Measurements from ENCODE around the gene PLD5. TPM values are rescaled to one million over a fixed set of nuclear protein-coding genes. Genes with fewer than 3 reads are reported as not detected.
"Not testable (repeated sequence)": the region's sequence is repeated elsewhere in the genome, so short reads cannot be mapped to it uniquely, and the experiment has no call there.

PLD5 gene
- polyA plus RNA-seq, 1 of the 3 experiments (the other 2 are of a cell fraction) = 0.08 TPM

DNA sequence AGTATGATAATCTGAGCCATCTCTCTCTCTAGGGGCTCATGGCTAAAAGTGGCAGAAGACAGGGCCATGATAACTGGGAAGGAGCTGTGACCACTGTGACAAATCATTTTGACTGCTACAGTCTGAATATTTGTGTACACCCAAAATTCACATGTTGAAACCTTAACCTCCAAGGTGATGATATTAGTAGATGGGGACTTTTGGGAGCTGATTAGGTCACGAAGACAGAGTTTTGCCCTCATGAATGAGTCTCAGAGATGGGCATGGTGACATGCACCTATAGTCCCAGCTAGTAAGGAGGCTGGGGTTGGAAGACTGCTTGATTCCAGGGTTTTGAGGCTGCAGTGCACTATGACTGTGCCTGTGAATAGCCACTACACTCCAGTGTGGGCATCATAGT lies 174.9 kb downstream of the PLD5 start (continued):
- no peak for TF ChIP-seq IRF3 (IDR thresholded peaks at IDR 0.05; ENCODE audit: low read depth, low read length)
- no peak for TF ChIP-seq RXRA (IDR thresholded peaks at IDR 0.05; ENCODE audit: borderline replicate concordance, low read depth)
- TF ChIP-seq RCOR1 (IDR thresholded peaks at IDR 0.05; ENCODE audit: low read length) = no peak
- TF ChIP-seq YY1 (IDR thresholded peaks at IDR 0.05; ENCODE audit: low read depth) = no peak
- TF ChIP-seq JUND (IDR thresholded peaks at IDR 0.05) = no peak
- no peak for TF ChIP-seq NRF1 (IDR thresholded peaks at IDR 0.05; ENCODE audit: low read depth, low read length)
- TF ChIP-seq SMC3 (IDR thresholded peaks at IDR 0.05; ENCODE audit: low read depth, low read length) = no peak
- no peak for TF ChIP-seq TAF1 (IDR thresholded peaks at IDR 0.05; ENCODE audit: borderline replicate concordance, low read depth, low read length)

GRCh38 chr1:242330865-242331264 lies 193.6 kb downstream of the PLD5 start:
- H3K9me3 ChIP-seq; POLR2A ChIA-PET; H4K20me1 ChIP-seq (ENCODE audit: insufficient read depth); H3K4me2 ChIP-seq; H3K9ac ChIP-seq; CTCF ChIA-PET; H3K4me1 ChIP-seq (ENCODE audit: control insufficient read depth in 1 of 2, insufficient read depth in 2 of 2, low read depth in 1 of 2, low read length in 1 of 2); H3F3A ChIP-seq (replicated peaks; ENCODE audit: insufficient read depth); H2AFZ ChIP-seq (ENCODE audit: low read depth); DNase-seq; H3K4me3 ChIP-seq (ENCODE audit: low read depth in 2 of 2, low read length in 1 of 2); H3K79me2 ChIP-seq (ENCODE audit: insufficient read depth); H3K36me3 ChIP-seq (replicated peaks in 1 of 2; ENCODE audit: control insufficient read depth in 1 of 2, insufficient read depth in 2 of 2, low read length in 1 of 2); H3K27ac ChIP-seq (ENCODE audit: low read depth in 2 of 2, low read length in 1 of 2); H3K27me3 ChIP-seq (ENCODE audit: insufficient read depth); H3K9me2 ChIP-seq: not testable (repeated sequence)
- 74% methylated on average over 5 of the region's 5 CpGs for WGBS (ENCODE audit: low lambda C conversion rate)

GRCh38 chr1:242327381-242327780 lies 197.1 kb downstream of the PLD5 start:
- DNase-seq; H3K4me1 ChIP-seq (ENCODE audit: control insufficient read depth in 1 of 2, insufficient read depth in 2 of 2, low read depth in 1 of 2, low read length in 1 of 2); H3K79me2 ChIP-seq (ENCODE audit: insufficient read depth); POLR2A ChIA-PET; H3K36me3 ChIP-seq (replicated peaks in 1 of 2; ENCODE audit: control insufficient read depth in 1 of 2, insufficient read depth in 2 of 2, low read length in 1 of 2); H3K4me2 ChIP-seq; H3K27me3 ChIP-seq (ENCODE audit: insufficient read depth); H3K4me3 ChIP-seq (ENCODE audit: low read depth in 2 of 2, low read length in 1 of 2); CTCF ChIA-PET; H3K9ac ChIP-seq; H2AFZ ChIP-seq (ENCODE audit: low read depth); H3K9me2 ChIP-seq; H3K9me3 ChIP-seq; H3K27ac ChIP-seq (ENCODE audit: low read depth in 2 of 2, low read length in 1 of 2); H4K20me1 ChIP-seq (ENCODE audit: insufficient read depth); H3F3A ChIP-seq (replicated peaks; ENCODE audit: insufficient read depth): not testable (repeated sequence)

DNA sequence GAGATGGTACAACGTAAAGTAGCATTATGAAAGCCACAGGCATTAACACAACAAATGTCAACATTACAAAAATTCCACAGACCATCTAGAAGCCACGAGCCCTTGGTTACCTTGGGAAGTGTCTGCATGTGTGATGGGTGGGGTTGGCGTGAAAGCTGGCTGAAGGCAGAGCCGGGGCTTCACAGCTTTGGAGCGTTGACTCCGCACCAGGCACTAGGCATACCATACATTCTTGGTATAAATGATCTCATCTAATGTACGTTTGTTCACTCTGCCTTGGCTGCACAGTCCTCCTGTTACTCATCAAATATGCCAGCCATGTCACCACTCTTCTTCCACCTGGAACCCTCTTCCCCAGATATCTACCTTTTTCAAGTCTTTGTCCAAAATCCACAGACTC lies 202.5 kb downstream of the PLD5 start:
- H3F3A ChIP-seq (replicated peaks; ENCODE audit: insufficient read depth); H4K20me1 ChIP-seq (ENCODE audit: insufficient read depth); H3K27ac ChIP-seq (ENCODE audit: low read depth in 2 of 2, low read length in 1 of 2); DNase-seq; H3K9me3 ChIP-seq; H3K4me3 ChIP-seq (ENCODE audit: low read depth in 2 of 2, low read length in 1 of 2); H3K9me2 ChIP-seq; H3K4me2 ChIP-seq; H3K9ac ChIP-seq; POLR2A ChIA-PET; CTCF ChIA-PET; H3K27me3 ChIP-seq (ENCODE audit: insufficient read depth); H3K4me1 ChIP-seq (ENCODE audit: control insufficient read depth in 1 of 2, insufficient read depth in 2 of 2, low read depth in 1 of 2, low read length in 1 of 2); H3K36me3 ChIP-seq (replicated peaks in 1 of 2; ENCODE audit: control insufficient read depth in 1 of 2, insufficient read depth in 2 of 2, low read length in 1 of 2); H3K79me2 ChIP-seq (ENCODE audit: insufficient read depth); H2AFZ ChIP-seq (ENCODE audit: low read depth): not testable (repeated sequence)
- 21% methylated on average over 7 of the region's 7 CpGs for WGBS (ENCODE audit: low lambda C conversion rate)
